Cardiac muscle cell (in vitro differentiated cells and primary cell): ENCODE measurements around the gene ABHD14A. TPM values are rescaled to one million over a fixed set of nuclear protein-coding genes. Genes with fewer than 3 reads are reported as not detected.

ENCODE experiments used
- DNase-seq, 2 donors: peaks; one replicate each; pipeline versions ENCODE4 v3.0.0 to v3.0.0-alpha.2; 2010 to 2017; ENCODE audit warnings: low read depth in 1 of 2, low spot score in 1 of 2
- H3K27ac ChIP-seq: fragments of 200-600 bp; sonication (generic); 2 replicates; pipeline ENCODE4 v1.5.1; 2016
- H3K27me3 ChIP-seq: fragments of 200-600 bp; sonication (generic); 2 replicates; pipeline ENCODE4 v1.6.0; 2016; ENCODE audit warnings: control low read depth
- H3K36me3 ChIP-seq: fragments of 200-600 bp; sonication (generic); 2 replicates; pipeline ENCODE4 v1.5.1; 2016; ENCODE audit warnings: control low read depth
- H3K4me1 ChIP-seq: fragments of 200-600 bp; sonication (generic); 2 replicates; pipeline ENCODE4 v1.8.1; 2017; ENCODE audit warnings: low read depth, mild to moderate bottlenecking, mixed run types
- H3K4me3 ChIP-seq: fragments of 200-600 bp; sonication (generic); 2 replicates; pipeline ENCODE4 v1.5.1; 2016; ENCODE audit warnings: mild to moderate bottlenecking
- H3K9me3 ChIP-seq: fragments of 200-600 bp; sonication (generic); 2 replicates; pipeline ENCODE4 v1.5.1; 2017; ENCODE audit warnings: low read depth, mild to moderate bottlenecking, control low read depth
- polyA plus RNA-seq: library from polyadenylated mRNA; unstranded; fragments of >200 nt; fragmentation: Nextera tagmentation; extraction: Ambion mirVana; gene quantifications from 2 replicates; pipeline ENCODE4 v1.2.1, GENCODE V29; 2016
- total RNA-seq: library from RNA; depleted of rRNA; stranded (reverse); fragments of >200 nt; gene quantifications from 2 replicates; pipeline ENCODE4 v1.2.3, GENCODE V29; 2016
- TF ChIP-seq, protein P1 (sequence below): IDR thresholded peaks from 2 replicates; pipeline ENCODE4 v1.5.1; 2012; ENCODE audit warnings: low read depth, mild to moderate bottlenecking, low read length

Gene ABHD14A
- total and polyA plus RNA-seq, 2 experiments from 2014 or later, result 56.5 to 104 TPM

DNA sequence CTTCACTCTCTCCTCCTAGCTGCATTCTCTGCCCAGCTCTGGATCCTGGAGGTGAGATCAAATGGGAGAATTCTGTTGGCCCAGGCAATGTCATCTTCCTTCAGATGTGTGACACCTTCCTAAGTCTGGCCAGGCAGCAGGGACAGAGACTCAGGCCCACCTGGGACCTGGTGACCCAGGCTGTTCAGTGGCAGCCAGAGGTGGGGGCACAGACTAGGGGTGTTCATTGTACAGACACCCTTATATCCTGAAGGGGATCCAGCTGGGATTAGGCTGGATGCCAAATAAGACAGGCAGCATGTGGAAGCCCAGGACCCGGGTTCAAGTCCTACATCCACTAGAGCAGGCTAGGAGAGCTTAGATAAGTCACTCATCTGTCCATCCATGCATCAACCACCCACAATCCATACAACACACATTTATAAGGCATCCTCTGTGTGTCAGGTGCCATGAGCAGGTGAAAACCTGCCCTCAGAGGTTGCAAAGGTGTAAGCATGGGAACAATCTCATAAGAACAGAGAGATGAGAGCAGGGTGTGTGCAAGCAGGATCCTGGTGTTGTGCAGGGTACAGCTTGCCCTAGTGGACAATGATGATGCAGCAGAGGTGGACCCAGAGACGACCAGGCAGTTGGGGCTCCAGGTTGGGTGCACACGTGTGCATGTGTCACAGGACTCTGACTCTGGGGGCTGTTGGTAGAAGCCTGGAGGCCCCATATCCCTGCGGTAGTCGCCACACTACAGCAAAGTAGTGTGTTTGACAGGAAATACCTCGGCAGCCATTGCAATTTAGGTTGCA, 39.1 kb downstream of the ABHD14A start:
- no peak for DNase-seq
- no peaks in the 10 kb centered on the region for H3K36me3 ChIP-seq
- H3K27me3 ChIP-seq, result no peaks in the 10 kb centered on the region
- TF ChIP-seq, protein P1, sequence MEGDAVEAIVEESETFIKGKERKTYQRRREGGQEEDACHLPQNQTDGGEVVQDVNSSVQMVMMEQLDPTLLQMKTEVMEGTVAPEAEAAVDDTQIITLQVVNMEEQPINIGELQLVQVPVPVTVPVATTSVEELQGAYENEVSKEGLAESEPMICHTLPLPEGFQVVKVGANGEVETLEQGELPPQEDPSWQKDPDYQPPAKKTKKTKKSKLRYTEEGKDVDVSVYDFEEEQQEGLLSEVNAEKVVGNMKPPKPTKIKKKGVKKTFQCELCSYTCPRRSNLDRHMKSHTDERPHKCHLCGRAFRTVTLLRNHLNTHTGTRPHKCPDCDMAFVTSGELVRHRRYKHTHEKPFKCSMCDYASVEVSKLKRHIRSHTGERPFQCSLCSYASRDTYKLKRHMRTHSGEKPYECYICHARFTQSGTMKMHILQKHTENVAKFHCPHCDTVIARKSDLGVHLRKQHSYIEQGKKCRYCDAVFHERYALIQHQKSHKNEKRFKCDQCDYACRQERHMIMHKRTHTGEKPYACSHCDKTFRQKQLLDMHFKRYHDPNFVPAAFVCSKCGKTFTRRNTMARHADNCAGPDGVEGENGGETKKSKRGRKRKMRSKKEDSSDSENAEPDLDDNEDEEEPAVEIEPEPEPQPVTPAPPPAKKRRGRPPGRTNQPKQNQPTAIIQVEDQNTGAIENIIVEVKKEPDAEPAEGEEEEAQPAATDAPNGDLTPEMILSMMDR, result no peak
- peaks cover 42% of the 10 kb centered on the region for H3K4me1 ChIP-seq
- no peaks in the 10 kb centered on the region for H3K9me3 ChIP-seq
- H3K27ac ChIP-seq, result peak overlapping the region; percentile 80
- no peak overlapping the region for H3K4me3 ChIP-seq

DNA sequence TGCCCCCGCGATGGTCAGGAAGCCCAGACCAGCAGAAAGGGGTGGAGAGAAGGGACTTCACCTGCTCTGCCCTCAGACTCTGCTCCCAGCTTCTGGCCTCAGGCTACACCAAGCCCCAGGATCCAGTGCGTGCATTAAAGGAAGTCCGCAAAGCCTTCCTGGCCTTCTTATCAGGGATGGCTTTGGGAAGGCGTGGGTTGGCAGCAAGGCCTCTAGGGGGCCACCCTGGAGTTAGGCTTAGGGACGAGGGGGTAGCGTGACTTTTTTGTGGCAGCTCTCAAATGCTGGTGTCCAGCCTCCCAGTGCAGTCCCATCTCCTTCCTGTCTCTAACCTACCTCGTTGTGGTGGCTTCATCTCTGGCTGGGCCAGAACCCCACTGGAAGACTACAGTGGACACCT, 39.7 kb downstream of the ABHD14A start:
- Histone ChIP-seq H3K4me3 (no peak overlapping the region), H3K9me3 (no peaks in the 10 kb centered on the region), H3K4me1 (peaks cover 48% of the 10 kb centered on the region), H3K27me3 (no peaks in the 10 kb centered on the region), H3K27ac (peak overlapping the region; percentile 80), H3K36me3 (no peaks in the 10 kb centered on the region)
- TF ChIP-seq, protein P1, result peak; percentile 18
- peak in 1 of 2 donors; percentile 66 for DNase-seq

DNA sequence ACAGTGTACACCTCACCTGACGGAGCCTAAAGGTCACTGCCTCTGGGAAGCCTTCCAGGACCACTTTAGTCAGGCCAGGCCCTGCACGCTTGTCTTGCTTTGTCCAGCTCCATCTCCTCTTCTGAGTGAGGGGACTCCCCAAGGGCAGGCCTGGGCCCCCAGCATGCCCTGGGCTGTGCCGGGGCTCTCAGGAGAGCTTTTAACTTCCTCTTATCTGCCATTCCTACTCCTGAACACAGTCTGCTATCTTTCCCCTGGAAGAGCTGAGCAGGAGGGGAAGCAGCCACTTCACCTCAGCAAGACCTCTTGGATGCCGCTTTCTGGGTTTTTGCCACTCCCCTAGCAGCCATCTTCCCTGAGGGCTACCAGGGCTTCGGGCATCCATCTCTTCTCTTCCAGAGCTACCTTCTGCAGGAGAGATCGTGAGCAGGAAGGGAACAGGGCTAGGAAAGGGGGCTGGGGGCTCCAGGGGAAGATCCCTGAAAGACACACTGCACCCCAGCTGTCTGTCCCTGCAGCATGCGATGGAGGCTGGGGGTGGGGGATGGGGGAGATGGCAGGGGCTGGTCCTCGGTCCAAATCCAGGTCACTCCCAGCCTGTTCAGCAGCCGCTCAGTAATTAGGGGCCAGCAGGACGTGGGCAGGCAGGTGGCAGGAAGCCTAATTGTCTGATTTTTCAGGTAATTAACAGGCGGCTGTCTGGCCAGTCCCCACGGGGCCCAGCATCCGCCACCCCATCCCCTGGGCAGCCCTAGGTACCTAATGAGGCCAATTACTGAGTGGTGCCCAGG, 40.8 kb downstream of the ABHD14A start:
- Histone ChIP-seq H3K36me3 (no peaks in the 10 kb centered on the region), H3K4me1 (peaks cover 59% of the 10 kb centered on the region), H3K9me3 (no peaks in the 10 kb centered on the region), H3K4me3 (no peak overlapping the region), H3K27ac (peak overlapping the region; percentile 80), H3K27me3 (no peaks in the 10 kb centered on the region)
- peak in 1 of 2 donors; percentile 84 for DNase-seq
- TF ChIP-seq, protein P1, result no peak

DNA sequence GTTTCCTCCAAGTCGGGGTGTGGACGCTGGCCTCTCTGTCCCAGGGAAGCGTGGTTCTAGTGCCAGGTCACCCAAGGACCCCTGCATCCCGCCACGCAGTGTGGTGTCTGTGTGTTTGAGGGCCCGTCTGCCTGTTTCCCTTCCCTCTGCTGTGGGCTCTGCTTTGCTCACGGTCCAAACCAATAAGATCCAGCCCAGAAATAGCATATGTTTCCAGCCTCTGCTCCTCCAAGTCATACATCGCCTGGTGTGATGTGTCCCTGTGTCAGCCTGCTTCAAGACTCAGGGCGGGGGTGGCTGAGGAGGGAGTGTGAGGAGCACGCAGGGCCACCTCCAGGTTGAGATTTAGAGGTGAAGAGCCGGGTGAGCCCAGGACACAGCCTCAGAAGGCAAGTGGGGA, 42.7 kb downstream of the ABHD14A start:
- no peaks in the 10 kb centered on the region for H3K27me3 ChIP-seq
- TF ChIP-seq, protein P1, result no peak
- no peaks in the 10 kb centered on the region for H3K36me3 ChIP-seq
- peaks cover 78% of the 10 kb centered on the region for H3K4me1 ChIP-seq
- DNase-seq, result no peak
- H3K4me3 ChIP-seq, result no peak overlapping the region
- peak overlapping the region; percentile 80 for H3K27ac ChIP-seq
- no peaks in the 10 kb centered on the region for H3K9me3 ChIP-seq

DNA sequence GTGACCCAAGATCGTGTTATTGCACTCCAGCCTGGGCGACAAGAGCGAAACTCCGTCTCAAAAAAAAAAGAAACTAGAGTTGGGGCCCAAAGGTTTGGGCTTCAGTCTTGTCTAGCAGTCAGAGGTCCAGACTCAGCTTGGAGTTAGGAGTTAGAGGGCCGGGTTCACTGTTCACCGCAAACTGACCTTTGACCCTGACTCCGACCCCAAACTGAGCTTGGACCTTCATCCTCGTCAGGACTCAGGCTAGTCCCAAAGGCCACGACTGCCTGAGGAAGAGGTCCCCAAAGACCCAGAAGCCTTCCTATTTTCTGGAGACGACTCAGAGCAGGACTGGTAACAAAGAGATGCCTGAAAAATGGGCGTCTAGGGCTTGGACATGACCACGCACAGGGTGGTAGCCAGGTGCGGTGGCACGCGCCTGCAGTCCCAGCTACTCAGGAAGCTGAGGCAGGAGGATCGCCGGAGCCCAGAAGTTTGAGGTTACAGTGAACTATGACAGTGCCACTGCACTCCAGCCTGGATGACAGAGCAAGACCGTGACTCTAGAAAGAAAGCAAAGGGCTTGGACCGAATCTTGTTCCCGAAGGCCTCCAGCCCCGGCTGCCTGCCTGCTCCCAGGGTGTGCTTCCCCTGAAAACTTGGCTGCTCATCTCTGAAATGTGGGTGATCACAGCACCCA, 43.6 kb downstream of the ABHD14A start:
- DNase-seq, result no peak
- TF ChIP-seq, protein P1, result no peak
- Histone ChIP-seq H3K27ac (peak overlapping the region; percentile 98), H3K36me3 (no peaks in the 10 kb centered on the region), H3K9me3 (no peaks in the 10 kb centered on the region), H3K4me1 (peaks cover 87% of the 10 kb centered on the region), H3K4me3 (no peak overlapping the region), H3K27me3 (no peaks in the 10 kb centered on the region)
